ENCODE measurements around the gene CD79B.

GRCh38 chr17:63943745-63944144, 11.6 kb upstream of the CD79B start:
- no peak for TF ChIP-seq ZNF596 (tag by site-specific recombination; IDR thresholded peaks at IDR 0.05)
- no peak for TF ChIP-seq ZNF416 (tag by site-specific recombination; IDR thresholded peaks at IDR 0.05)
- no peak for TF ChIP-seq SP2 (tag by site-specific recombination; IDR thresholded peaks at IDR 0.05)
- TF ChIP-seq GLIS1 (tag by site-specific recombination; IDR thresholded peaks at IDR 0.05): no peak
- TF ChIP-seq PATZ1 (tag by site-specific recombination; IDR thresholded peaks at IDR 0.05): no peak
- TF ChIP-seq ZNF114 (tag by site-specific recombination; IDR thresholded peaks at IDR 0.05): no peak
- no peak for TF ChIP-seq ZNF174 (tag by site-specific recombination; IDR thresholded peaks at IDR 0.05)
- no peak for TF ChIP-seq CTCF (tag by site-specific recombination; IDR thresholded peaks at IDR 0.05)
